HG03378 (cell line): Measurements from ENCODE around the gene LAMC3.
"Not testable (repeated sequence)": the region's sequence is repeated elsewhere in the genome, so short reads cannot be mapped to it uniquely, and the experiment has no call there.

Experiments used
- ATAC-seq: cut with Tn5 transposase; IDR thresholded peaks from one replicate; pipeline ENCODE4 v1.9.1; 2021; ENCODE audit warnings: mild to moderate bottlenecking, moderate library complexity; ENCODE audit not compliant: unreplicated experiment

Gene LAMC3

GRCh38 chr9:131114084-131114535, 105.1 kb downstream of the LAMC3 start:
- no peak for ATAC-seq

DNA sequence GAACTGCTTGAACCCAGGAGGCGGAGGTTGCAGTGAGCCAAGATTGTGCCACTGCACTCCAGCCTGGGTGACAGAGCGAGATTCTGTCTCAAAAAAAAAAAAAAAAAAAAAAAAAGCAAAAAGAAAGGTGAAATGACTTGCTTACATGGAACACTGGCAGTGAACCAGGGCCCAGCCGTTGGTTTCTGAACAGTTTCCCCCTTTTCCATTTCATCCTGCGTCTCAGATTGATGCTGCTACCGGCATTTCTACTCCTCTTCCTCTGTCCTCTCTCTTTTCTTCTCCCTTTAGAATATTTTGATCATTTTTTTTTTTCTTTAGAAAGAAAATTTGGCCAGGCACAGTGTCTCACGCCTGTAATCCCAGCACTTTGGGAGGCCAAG, 106.4 kb downstream of the LAMC3 start:
- not testable (repeated sequence) for ATAC-seq

- no peak for ATAC-seq
These were observed 107.5 kb downstream of the LAMC3 start for GRCh38 chr9:131116281-131117120.

DNA sequence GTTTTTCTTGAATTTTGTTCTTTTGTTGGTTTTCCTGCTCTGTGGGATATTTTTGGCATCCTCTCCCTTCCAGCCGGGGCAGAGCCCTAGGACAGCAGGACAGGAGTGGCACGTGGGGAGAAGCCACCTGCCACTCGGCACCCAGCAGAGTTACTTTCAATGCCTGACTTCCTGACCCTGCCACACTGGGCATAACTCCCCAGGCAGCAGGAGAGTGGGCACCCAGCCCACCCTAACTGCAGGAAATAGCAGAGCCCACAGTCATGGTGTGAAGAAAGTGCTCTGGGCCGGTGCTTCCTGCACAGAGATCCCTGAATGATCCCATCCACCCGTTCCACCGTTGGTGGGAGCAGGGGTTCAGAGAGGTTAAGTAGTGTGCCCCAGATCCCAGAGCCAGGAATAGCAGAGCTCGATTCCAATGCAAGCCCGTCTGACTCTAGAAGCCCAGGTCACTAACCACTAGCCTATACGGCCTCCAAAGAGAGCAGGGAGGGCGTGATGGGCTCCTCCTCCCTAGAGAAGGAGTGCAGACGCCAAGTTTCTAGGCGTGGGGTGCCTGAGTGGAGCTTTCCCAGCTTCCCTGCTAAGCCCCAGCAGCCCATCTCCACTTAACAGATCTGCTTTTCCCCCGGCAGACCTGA, 108.3 kb downstream of the LAMC3 start:
- no peak for ATAC-seq

- no peak for ATAC-seq
These were observed 108.8 kb downstream of the LAMC3 start for GRCh38 chr9:131117762-131118145.

DNA sequence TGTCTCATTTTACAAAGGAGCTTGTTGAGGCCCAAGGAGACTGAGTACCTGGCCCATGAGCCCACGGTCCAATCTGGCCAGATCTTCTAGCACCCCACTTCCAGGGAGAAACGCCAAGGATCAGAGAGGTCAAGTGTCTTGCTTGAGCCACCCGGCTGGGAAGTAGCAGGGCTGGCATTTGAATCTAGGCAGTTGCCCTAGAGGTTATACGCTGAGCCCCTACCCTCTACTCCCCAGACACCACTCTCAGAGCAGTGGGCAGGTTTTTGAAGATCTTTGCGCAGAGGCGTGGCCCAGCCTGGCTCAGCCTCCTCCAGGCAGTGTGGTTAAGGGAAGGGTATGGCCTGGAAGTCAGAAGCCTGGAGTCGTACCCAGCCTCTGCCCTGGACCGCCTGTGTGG, 110.6 kb downstream of the LAMC3 start:
- ATAC-seq: no peak

- no peak for ATAC-seq
These were observed 111.8 kb downstream of the LAMC3 start for GRCh38 chr9:131120620-131121228.

GRCh38 chr9:131121346-131121745, 112.4 kb downstream of the LAMC3 start:
- no peak for ATAC-seq

GRCh38 chr9:131122158-131122557, 113.2 kb downstream of the LAMC3 start:
- ATAC-seq: no peak

- no peak for ATAC-seq
These were observed 116.0 kb downstream of the LAMC3 start for GRCh38 chr9:131125038-131125287.

DNA sequence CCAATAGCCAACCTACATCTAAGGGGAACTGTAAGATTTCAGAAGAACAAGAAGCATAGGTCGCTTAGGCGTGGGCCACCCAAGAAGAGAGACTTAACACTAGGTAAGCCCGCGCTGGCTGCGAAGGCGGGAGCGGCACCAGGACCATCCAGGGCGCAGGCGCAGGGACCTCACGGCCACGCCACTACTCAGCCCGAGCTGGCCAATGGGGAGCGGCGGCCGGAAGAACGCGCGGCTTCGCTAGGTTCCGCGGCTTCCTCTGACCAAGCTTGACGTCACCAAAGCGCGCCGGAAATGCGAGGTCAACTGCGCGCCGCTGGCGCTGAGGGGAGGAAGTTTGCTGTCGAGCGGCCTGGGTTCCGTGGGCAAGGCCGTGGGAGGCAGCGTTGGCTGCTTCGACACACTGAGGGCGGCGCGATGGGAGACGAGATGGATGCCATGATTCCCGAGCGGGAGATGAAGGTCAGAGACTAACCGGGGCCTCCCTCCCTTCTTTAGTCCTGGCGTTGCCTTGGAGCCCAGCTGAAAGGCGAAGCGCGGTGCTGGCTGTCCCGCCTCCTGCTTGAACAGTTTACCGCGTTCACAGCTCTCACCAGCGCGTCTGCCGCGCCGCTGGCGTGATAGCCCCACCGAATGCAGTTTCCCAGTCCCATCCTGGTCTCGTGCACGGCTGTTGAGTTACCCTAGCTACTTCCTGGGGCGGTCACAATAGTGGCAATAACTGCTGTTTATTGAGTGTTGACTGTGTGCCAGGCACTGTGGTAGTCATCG, 116.5 kb downstream of the LAMC3 start, which contains the start of gene NUP214:
Gene NUP214 (plus strand): TSS at position 299 of the 771 bp plus-strand sequence. CDS start 119 bp downstream, at position 418.
- peak; percentile 75 for ATAC-seq

GRCh38 chr9:131126059-131126426, 117.1 kb downstream of the LAMC3 start:
- ATAC-seq: peak; percentile 12

DNA sequence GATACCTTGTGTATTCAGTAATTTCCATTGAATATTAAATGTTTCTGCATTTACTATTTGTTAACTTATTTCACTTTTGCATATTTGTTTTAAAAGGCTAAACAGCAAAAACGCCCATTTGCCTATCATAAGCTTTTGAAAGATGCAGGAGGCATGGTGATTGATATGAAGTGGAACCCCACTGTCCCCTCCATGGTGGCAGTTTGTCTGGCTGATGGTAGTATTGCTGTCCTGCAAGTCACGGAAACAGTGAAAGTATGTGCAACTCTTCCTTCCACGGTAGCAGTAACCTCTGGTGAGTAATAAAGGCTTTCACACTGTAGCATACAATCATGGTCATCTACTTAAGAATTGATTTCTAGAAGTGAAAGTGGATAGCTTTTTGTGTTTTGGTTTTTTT, 120.2 kb downstream of the LAMC3 start:
- no peak for ATAC-seq

- ATAC-seq: no peak
These were observed 129.7 kb downstream of the LAMC3 start for GRCh38 chr9:131138676-131139075.

- ATAC-seq: no peak
These were observed 131.1 kb downstream of the LAMC3 start for GRCh38 chr9:131140112-131140511.

DNA sequence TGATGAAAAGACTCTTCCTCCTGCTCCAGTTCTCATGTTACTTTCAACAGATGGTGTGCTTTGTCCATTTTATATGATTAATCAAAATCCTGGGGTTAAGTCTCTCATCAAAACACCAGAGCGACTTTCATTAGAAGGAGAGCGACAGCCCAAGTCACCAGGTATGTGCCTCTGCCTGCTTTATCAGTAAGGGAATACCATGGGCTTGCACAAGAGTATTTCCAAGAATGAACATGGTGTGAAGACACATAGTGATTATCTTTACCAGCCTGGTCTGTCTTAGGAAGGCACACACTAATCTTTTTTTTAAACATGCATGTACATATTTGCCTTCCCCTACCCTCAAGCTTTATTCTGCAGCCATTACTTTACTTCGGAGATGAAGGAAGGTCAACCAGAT, 131.6 kb downstream of the LAMC3 start:
- ATAC-seq: no peak

DNA sequence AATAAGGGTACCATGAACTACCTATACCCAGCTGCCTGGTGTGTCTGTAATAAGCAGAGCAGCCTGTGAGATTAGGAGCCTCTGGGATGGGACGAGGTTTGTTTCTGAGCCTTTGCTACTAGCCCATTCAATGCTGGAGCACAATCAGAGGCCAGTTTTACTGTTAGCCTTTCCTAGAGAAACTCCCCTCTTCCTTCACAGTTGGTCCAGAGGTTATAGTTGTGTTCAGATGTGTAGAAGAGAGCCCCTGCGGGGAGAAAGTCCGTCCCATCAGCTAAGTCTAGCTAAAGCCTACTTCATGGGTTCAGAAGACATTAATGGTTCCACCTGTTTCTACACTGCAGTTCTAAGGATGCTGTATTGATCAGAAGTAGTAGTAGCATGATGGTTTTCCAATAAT, 133.2 kb downstream of the LAMC3 start:
- no peak for ATAC-seq
